ENCODE measurements around the gene LIMA1.

DNA sequence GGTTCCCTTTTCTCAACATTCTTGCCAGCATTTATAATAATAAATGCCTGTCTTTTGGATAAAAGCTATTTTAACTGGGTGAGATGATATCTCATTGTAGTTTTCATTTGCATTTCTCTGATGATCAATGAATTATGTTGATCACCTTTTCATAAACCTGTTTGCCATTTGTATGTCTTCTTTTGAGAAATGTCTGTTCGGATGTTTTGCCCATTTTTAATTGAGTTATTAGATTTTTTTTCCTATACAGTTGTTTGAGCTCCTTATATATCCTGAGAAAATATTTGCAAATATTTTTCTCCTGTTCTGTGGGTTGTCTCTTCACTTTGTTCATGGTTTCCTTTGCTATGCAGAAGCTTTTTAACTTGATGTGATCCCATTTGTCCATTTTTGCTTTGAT is 8.1 kb upstream of the LIMA1 start:
- TF ChIP-seq, protein P1, sequence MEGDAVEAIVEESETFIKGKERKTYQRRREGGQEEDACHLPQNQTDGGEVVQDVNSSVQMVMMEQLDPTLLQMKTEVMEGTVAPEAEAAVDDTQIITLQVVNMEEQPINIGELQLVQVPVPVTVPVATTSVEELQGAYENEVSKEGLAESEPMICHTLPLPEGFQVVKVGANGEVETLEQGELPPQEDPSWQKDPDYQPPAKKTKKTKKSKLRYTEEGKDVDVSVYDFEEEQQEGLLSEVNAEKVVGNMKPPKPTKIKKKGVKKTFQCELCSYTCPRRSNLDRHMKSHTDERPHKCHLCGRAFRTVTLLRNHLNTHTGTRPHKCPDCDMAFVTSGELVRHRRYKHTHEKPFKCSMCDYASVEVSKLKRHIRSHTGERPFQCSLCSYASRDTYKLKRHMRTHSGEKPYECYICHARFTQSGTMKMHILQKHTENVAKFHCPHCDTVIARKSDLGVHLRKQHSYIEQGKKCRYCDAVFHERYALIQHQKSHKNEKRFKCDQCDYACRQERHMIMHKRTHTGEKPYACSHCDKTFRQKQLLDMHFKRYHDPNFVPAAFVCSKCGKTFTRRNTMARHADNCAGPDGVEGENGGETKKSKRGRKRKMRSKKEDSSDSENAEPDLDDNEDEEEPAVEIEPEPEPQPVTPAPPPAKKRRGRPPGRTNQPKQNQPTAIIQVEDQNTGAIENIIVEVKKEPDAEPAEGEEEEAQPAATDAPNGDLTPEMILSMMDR (IDR thresholded peaks at IDR 0.05), result no peak
- TF ChIP-seq POLR2A (IDR thresholded peaks at IDR 0.05), result no peak
